Sigmoid colon (tissue), 7 donors: ENCODE data around the gene ATP1A1. TPM values are rescaled to one million over a fixed set of nuclear protein-coding genes. Genes with fewer than 3 reads are reported as not detected.

ENCODE experiments used
- DNase-seq: peaks from one replicate; pipeline ENCODE4 v3.0.0-alpha.2; 2019
- H3K27ac ChIP-seq, 4 donors: fragments of 200-600 bp; sonication (generic); one replicate each; pipeline ENCODE4 v1.5.1; 2016 to 2019; ENCODE audit warnings: mild to moderate bottlenecking in 1 of 4
- H3K27me3 ChIP-seq, 3 donors: fragments of 200-600 bp; sonication (generic); one replicate each; pipeline ENCODE4 v1.5.1; 2019; ENCODE audit warnings: mild to moderate bottlenecking in 1 of 3
- H3K36me3 ChIP-seq, 4 donors: fragments of 200-600 bp; sonication (generic); one replicate each; pipeline ENCODE4 v1.5.1; 2016 to 2019
- H3K4me1 ChIP-seq, 4 donors: fragments of 200-600 bp; sonication (generic); one replicate each; pipeline ENCODE4 v1.5.1; 2017 to 2019
- H3K4me3 ChIP-seq, 4 donors: fragments of 200-600 bp; sonication (generic); one replicate each; pipeline ENCODE4 v1.5.1; 2017 to 2019; ENCODE audit warnings: mild to moderate bottlenecking in 2 of 4, moderate library complexity in 1 of 4
- H3K9me3 ChIP-seq, 4 donors: fragments of 200-600 bp in 3 of 4; sonication (generic) in 3 of 4; one replicate each; pipeline versions ENCODE4 v1.5.1 to v1.6.1; 2013 to 2019
- CTCF ChIP-seq, 4 experiments: fragments of 450-650 bp in 3 of 4; fragments of 200-600 bp in 1 of 4; IDR thresholded peaks; one replicate each; pipeline ENCODE4 v1.5.1; 2016 to 2019; ENCODE audit warnings: antibody characterized with exemption in 4 of 4, mild to moderate bottlenecking in 3 of 4, moderate library complexity in 2 of 4
- EP300 ChIP-seq, 4 donors: sonication (generic); formaldehyde crosslinking; IDR thresholded peaks; one replicate each; pipeline ENCODE4 v1.6.1; 2017; ENCODE audit warnings: antibody characterized with exemption in 4 of 4
- POLR2A ChIP-seq, 2 donors: fragments of 450-650 bp; IDR thresholded peaks; one replicate each; pipeline ENCODE4 v1.6.1; 2016; ENCODE audit warnings: antibody characterized with exemption in 2 of 2, mild to moderate bottlenecking in 2 of 2, moderate library complexity in 2 of 2
- POLR2AphosphoS5 ChIP-seq, 4 donors: sonication (generic); formaldehyde crosslinking; IDR thresholded peaks; one replicate each; pipeline ENCODE4 v1.6.1; 2017; ENCODE audit warnings: antibody characterized with exemption in 4 of 4
- WGBS, 2 donors: extraction: QIAGEN DNeasy Blood & Tissue Kit; methylation state at CpG; one replicate each; pipeline ENCODE4 v1.1.7; 2013; 5-methylcytosine and 5-hydroxymethylcytosine counted together
- intact Hi-C: fragments of 100-400 bp; cut with DNase I; formaldehyde crosslinking; loops from one replicate; pipeline ENCODE4 v1.15.1; 2023
- polyA plus RNA-seq, 3 donors: library from polyadenylated mRNA; stranded (reverse); fragments of 200-250 nt; gene quantifications; one replicate each; pipeline ENCODE4 v1.2.3, GENCODE V29; 2013
- total RNA-seq, 4 donors: library from RNA; depleted of rRNA; stranded (reverse); fragments of >200 nt; gene quantifications; one replicate each; pipeline ENCODE4 v1.1.0, GENCODE V29; 2016
- donor health status: healthy with polysubstance abuse.
- donor health status: Bipolar disorder and iron deficiency.
- donor health status: healthy.

Gene ATP1A1
- 100 to 1,000 TPM in 1 of 4 donors, 10 to 100 TPM in 3; 88.6 to 101 (median 91.8) TPM for total RNA-seq
- polyA plus RNA-seq, result 1,000 to 10,000 TPM in 1 of 3 donors, 100 to 1,000 TPM in 2; 260 to 1,099 (median 270) TPM

GRCh38 chr1:116372651-116373430, at the start of gene ATP1A1:
Gene ATP1A1, plus strand, starts transcription at chr1:116373244. Its CDS starts 268 bp downstream, at chr1:116373512.
- peak; percentile 98 for DNase-seq
- 0 to 1% methylated on average over 78 of the region's 78 CpGs for WGBS, 2 donors
- Histone ChIP-seq H3K4me1 (peaks cover 0 to 45% (median 39%) of the 10 kb centered on the region in 4 donors), H3K9me3 (no peaks in the 10 kb centered on the region), H3K27ac (peak within 1 kb of the TSS; percentile 80 to 98 (median 95)), H3K36me3 (no peaks in the 10 kb centered on the region), H3K4me3 (peak within 1 kb of the TSS; percentile 63 to 99 (median 96)), H3K27me3 (no peaks in the 10 kb centered on the region)
- TF ChIP-seq POLR2A (IDR thresholded peaks at IDR 0.05) (peak; percentile 69 to 81), EP300 (IDR thresholded peaks at IDR 0.05) (no peak), CTCF (IDR thresholded peaks at IDR 0.05) (peak in 1 of 4 experiments; percentile 11), POLR2AphosphoS5 (IDR thresholded peaks at IDR 0.05) (peak; percentile 96 to 100 (median 97))
- intact Hi-C loops, result loop anchor here (10.0 kb wide), 2 partner anchors 208 to 542 kb away; no protein-coding TSS in a partner anchor

DNA sequence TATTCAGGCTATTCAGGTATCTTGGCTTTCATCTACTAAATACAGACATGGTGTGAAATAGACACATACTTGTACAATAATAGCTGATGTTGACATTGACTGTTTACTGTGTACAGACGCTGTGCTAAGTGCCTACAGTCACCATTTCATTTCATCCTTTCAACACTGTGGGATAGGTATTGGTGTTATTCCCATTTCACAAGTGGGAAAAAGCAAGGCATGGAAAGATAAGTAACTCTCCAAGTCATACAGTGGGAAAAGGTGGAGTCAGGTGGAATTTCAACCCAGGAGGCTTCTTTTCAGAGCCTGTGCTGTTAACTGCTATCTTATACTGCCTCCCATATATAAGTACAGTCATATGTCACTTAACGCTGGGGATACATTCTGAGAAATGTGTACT, 49.6 kb upstream of the ATP1A1 start:
- Histone ChIP-seq H3K4me3 (no peak overlapping the region), H3K36me3 (no peaks in the 10 kb centered on the region), H3K27me3 (no peaks in the 10 kb centered on the region), H3K9me3 (no peaks in the 10 kb centered on the region), H3K4me1 (no peaks in the 10 kb centered on the region), H3K27ac (no peak overlapping the region)
- no peak for DNase-seq
- TF ChIP-seq POLR2AphosphoS5 (IDR thresholded peaks at IDR 0.05), result no peak
- no peak for TF ChIP-seq EP300 (IDR thresholded peaks at IDR 0.05)
- no peak for TF ChIP-seq POLR2A (IDR thresholded peaks at IDR 0.05)
- no peak for TF ChIP-seq CTCF (IDR thresholded peaks at IDR 0.05)
- WGBS, 2 donors, result 19 to 71% methylated on average over 2 of the region's 2 CpGs
- intact Hi-C loops, result no loop called here

DNA sequence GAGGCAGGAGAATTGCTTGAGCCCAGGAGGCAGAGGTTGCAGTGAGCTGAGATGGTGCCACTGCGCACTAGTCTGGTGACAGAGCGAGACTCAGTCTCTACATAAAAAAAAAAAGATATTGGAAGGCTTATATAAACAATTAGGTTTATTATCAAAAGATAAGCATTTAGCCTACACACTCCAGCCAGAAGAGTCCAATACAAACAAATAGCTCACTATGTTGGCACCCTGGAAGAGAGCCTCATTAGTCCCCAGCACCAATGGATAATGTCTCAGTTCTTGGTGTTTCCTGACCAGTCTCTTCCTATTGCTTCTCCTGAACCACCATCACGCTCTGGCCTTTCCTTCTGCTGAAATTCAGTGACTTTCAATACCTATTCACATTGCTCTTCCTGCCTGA, 48.6 kb upstream of the ATP1A1 start:
- H3K27ac ChIP-seq, result no peak overlapping the region
- H3K36me3 ChIP-seq, result no peaks in the 10 kb centered on the region
- no peak for TF ChIP-seq CTCF (IDR thresholded peaks at IDR 0.05)
- TF ChIP-seq POLR2A (IDR thresholded peaks at IDR 0.05), result no peak
- TF ChIP-seq EP300 (IDR thresholded peaks at IDR 0.05), result no peak
- no peak for TF ChIP-seq POLR2AphosphoS5 (IDR thresholded peaks at IDR 0.05)
- no peaks in the 10 kb centered on the region for H3K9me3 ChIP-seq
- H3K4me1 ChIP-seq, result no peaks in the 10 kb centered on the region
- H3K27me3 ChIP-seq, result no peaks in the 10 kb centered on the region
- 32 to 70% methylated on average over 3 of the region's 3 CpGs for WGBS, 2 donors
- DNase-seq, result no peak
- intact Hi-C loops, result no loop called here
- no peak overlapping the region for H3K4me3 ChIP-seq

GRCh38 chr1:116325104-116325503, 47.9 kb upstream of the ATP1A1 start:
- no peaks in the 10 kb centered on the region for H3K36me3 ChIP-seq
- no peaks in the 10 kb centered on the region for H3K27me3 ChIP-seq
- DNase-seq, result no peak
- 33 to 60% methylated on average over 2 of the region's 2 CpGs for WGBS, 2 donors
- no peaks in the 10 kb centered on the region for H3K4me1 ChIP-seq
- intact Hi-C loops, result no loop called here
- H3K4me3 ChIP-seq, result no peak overlapping the region
- no peak for TF ChIP-seq POLR2A (IDR thresholded peaks at IDR 0.05)
- TF ChIP-seq EP300 (IDR thresholded peaks at IDR 0.05), result no peak
- no peak overlapping the region for H3K27ac ChIP-seq
- H3K9me3 ChIP-seq, result no peaks in the 10 kb centered on the region

- Histone ChIP-seq H3K27me3 (no peaks in the 10 kb centered on the region), H3K4me3 (no peak overlapping the region), H3K4me1 (no peaks in the 10 kb centered on the region), H3K9me3 (no peaks in the 10 kb centered on the region), H3K36me3 (no peaks in the 10 kb centered on the region), H3K27ac (no peak overlapping the region)
- TF ChIP-seq POLR2AphosphoS5 (IDR thresholded peaks at IDR 0.05), result no peak
- no peak for TF ChIP-seq EP300 (IDR thresholded peaks at IDR 0.05)
- TF ChIP-seq CTCF (IDR thresholded peaks at IDR 0.05), result no peak
- no peak for TF ChIP-seq POLR2A (IDR thresholded peaks at IDR 0.05)
- intact Hi-C loops, result no loop called here
- DNase-seq, result no peak
- 40 to 52% methylated on average over 2 of the region's 2 CpGs for WGBS, 2 donors
These were observed 47.1 kb upstream of the ATP1A1 start for GRCh38 chr1:116325922-116326321.
